Central memory CD8-positive, alpha-beta T cell (primary cell): ENCODE data around the gene ARRDC2.

Experiments
- ATAC-seq: fragments of 150-1000 bp; cut with Tn5 transposase; replicated peaks from 2 replicates; pipeline ENCODE4 v1.10.0; 2022; ENCODE audit warnings: mild to moderate bottlenecking, moderate FRiP score, moderate number of reproducible peaks; ENCODE audit not compliant: poor library complexity, severe bottlenecking; ENCODE audit errors: extremely low read depth
- DNase-seq, 2 donors: peaks; one replicate each; pipeline ENCODE4 v3.0.0; 2021; ENCODE audit warnings: low spot score in 2 of 2
- H3K27ac Mint-ChIP-seq: one replicate; pipeline ENCODE4 v1.8.0; 2022; ENCODE audit warnings: low read depth, mild to moderate bottlenecking, moderate library complexity, mixed read lengths
- H3K27me3 Mint-ChIP-seq: one replicate; pipeline ENCODE4 v1.8.0; 2022; ENCODE audit warnings: mixed read lengths
- H3K36me3 Mint-ChIP-seq: one replicate; pipeline ENCODE4 v1.8.0; 2022; ENCODE audit warnings: mild to moderate bottlenecking, moderate library complexity, mixed read lengths; ENCODE audit not compliant: insufficient read depth
- H3K4me1 Mint-ChIP-seq: one replicate; pipeline ENCODE4 v1.8.0; 2022; ENCODE audit warnings: mixed read lengths
- H3K4me3 Mint-ChIP-seq: one replicate; pipeline ENCODE4 v1.8.0; 2022; ENCODE audit warnings: mild to moderate bottlenecking, moderate library complexity, mixed read lengths
- H3K9me3 Mint-ChIP-seq: one replicate; pipeline ENCODE4 v1.8.0; 2022; ENCODE audit warnings: mixed read lengths

The ARRDC2 gene

DNA sequence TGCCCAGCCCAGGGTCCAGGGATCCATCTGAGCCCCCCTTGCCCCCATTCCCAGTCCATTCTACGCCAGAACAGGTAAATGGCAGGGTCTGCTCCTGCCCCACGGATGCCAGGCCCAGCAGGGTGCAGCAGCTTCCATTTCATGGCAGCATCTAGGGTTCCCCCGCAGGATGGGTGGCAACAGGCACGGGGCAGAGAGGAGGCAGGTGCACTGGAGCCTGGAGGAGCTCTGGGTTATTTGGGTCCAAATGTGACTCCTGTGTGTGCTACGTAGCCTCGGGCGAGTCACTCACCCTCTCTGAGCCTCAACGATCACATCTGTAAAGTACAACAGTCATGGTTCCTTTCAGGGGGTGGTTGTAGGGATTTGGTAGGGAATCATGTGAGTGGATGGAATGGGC is 51.3 kb downstream of the ARRDC2 start:
- H3K27ac Mint-ChIP-seq: no peak overlapping the region
- H3K36me3 Mint-ChIP-seq: peaks cover 19% of the 10 kb centered on the region
- no peaks in the 10 kb centered on the region for H3K9me3 Mint-ChIP-seq
- no peak overlapping the region for H3K4me3 Mint-ChIP-seq
- no peak for ATAC-seq
- DNase-seq: no peak
- peaks cover 10% of the 10 kb centered on the region for H3K4me1 Mint-ChIP-seq
- no peaks in the 10 kb centered on the region for H3K27me3 Mint-ChIP-seq

DNA sequence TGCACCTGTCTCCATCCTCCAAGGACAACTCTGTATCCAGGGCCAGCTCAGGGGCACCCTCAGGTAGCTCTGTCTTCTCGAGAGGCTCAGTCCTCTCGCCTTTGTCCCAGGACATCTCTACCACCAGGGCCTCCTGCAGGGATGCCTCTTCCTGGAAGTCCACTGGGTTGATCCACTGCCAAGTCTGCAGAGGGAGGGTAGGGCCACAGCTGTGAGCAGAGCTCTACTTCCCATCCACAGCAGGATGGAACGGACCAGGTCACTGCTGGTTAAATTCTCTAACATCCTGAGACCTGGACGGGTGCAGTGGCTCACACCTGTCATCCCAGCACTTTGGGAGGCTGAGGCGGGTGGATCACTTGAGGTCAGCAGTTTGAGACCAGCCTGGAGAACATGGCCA is 51.9 kb downstream of the ARRDC2 start:
- H3K27ac Mint-ChIP-seq: no peak overlapping the region
- no peak for DNase-seq
- H3K27me3 Mint-ChIP-seq: no peaks in the 10 kb centered on the region
- H3K9me3 Mint-ChIP-seq: no peaks in the 10 kb centered on the region
- ATAC-seq: no peak
- H3K4me1 Mint-ChIP-seq: peaks cover 10% of the 10 kb centered on the region
- no peak overlapping the region for H3K4me3 Mint-ChIP-seq
- H3K36me3 Mint-ChIP-seq: peaks cover 22% of the 10 kb centered on the region

DNA sequence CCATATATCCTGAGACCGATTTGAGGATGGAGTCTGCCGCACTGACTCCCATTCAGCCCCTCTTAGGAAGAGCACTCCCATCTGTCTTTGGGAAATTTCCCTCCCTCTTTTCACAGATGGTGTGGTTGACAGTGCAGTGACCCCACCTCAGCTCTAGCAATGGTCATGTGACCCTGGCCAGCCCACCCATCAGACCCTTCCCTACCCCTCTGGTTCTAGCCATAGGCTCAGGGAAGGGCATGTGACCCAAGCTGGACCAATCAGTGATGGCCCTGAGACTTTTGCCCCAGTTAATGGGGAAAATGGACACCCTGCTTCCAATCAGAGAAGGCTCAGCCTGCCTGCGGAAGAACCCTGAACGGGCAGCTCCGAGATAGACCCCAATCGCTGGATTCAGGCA is 52.5 kb downstream of the ARRDC2 start:
- Mint-ChIP-seq H3K36me3 (peaks cover 22% of the 10 kb centered on the region), H3K9me3 (no peaks in the 10 kb centered on the region), H3K27ac (no peak overlapping the region), H3K27me3 (no peaks in the 10 kb centered on the region), H3K4me3 (no peak overlapping the region), H3K4me1 (peaks cover 10% of the 10 kb centered on the region)
- ATAC-seq (no peak), DNase-seq (no peak)

DNA sequence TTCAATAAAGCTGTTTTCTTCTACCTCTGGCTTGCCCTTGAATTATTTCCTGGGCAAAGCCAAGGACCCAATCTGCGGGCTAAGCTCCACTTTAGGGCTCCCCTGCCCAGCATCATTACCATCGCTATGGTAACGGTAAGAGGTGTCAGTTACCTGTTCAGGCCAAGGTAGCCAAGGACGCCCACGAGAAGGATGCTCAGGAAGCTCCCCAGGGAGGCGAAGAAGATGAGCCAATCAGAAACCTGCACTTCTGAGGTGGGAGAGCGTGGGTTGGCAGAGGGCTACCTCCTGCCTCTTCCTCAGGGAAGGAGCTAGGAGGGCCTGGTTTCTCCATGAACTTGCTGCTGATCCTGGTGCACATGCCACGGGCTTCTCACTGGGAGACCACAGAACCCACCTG is 54.1 kb downstream of the ARRDC2 start:
- ATAC-seq (no peak), DNase-seq (no peak)
- H3K36me3 Mint-ChIP-seq: peaks cover 24% of the 10 kb centered on the region
- H3K27me3 Mint-ChIP-seq: no peaks in the 10 kb centered on the region
- no peak overlapping the region for H3K27ac Mint-ChIP-seq
- no peaks in the 10 kb centered on the region for H3K9me3 Mint-ChIP-seq
- H3K4me3 Mint-ChIP-seq: no peak overlapping the region
- peaks cover 10% of the 10 kb centered on the region for H3K4me1 Mint-ChIP-seq

DNA sequence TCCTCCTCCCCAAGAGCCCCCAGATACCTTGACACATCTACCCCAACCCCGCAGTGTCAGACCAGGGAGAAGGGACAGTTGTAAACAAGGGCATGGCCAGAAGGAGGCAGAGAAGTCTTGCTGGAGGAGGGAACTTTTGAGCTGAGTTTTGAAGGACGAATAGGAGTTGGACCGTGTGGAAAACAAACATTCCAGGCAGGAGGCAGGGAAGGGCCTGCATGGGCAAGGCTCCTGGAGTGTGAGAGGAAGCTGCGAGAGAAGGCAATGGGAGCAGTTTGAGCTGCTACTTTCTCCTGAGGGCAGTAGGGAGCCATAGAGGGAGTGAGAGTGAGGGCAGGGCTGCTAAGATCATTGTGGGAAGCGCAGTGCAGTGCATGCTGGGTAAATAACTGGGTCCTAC is 55.5 kb downstream of the ARRDC2 start:
- peaks cover 27% of the 10 kb centered on the region for H3K36me3 Mint-ChIP-seq
- ATAC-seq (no peak), DNase-seq (no peak)
- no peak overlapping the region for H3K4me3 Mint-ChIP-seq
- H3K9me3 Mint-ChIP-seq: no peaks in the 10 kb centered on the region
- H3K4me1 Mint-ChIP-seq: peaks cover 3% of the 10 kb centered on the region
- H3K27ac Mint-ChIP-seq: no peak overlapping the region
- no peaks in the 10 kb centered on the region for H3K27me3 Mint-ChIP-seq
